Natural killer cell (primary cell): Measurements from ENCODE around the gene DGCR2. TPM values are rescaled to one million over a fixed set of nuclear protein-coding genes. Genes with fewer than 3 reads are reported as not detected.

Experiments
- ATAC-seq, 3 donors: fragments of 150-1000 bp in 2 of 3; fragments of 200-7000 bp in 1 of 3; cut with Tn5 transposase; 1 replicate in 1 of 3; 2 replicates in 2 of 3; pipeline ENCODE4 v1.10.0; 2021; ENCODE audit warnings: mild to moderate bottlenecking in 2 of 3, moderate library complexity in 2 of 3
- DNase-seq, 2 donors: peaks; one replicate each; pipeline versions ENCODE4 v3.0.0 to v3.0.0-alpha.2; 2013 to 2021; ENCODE audit warnings: mixed read lengths in 1 of 2
- H3K27ac ChIP-seq: one replicate; pipeline ENCODE4 v1.5.1; 2013; ENCODE audit warnings: mild to moderate bottlenecking, low read length
- H3K27me3 ChIP-seq: one replicate; pipeline ENCODE4 v1.6.1; 2013; ENCODE audit warnings: low read length; ENCODE audit not compliant: control insufficient read depth, insufficient read depth
- H3K36me3 ChIP-seq: one replicate; pipeline ENCODE4 v1.6.1; 2013; ENCODE audit warnings: low read length; ENCODE audit not compliant: control insufficient read depth, insufficient read depth
- H3K4me1 ChIP-seq: one replicate; pipeline ENCODE4 v1.6.1; 2013; ENCODE audit warnings: low read length; ENCODE audit not compliant: control insufficient read depth, insufficient read depth
- H3K4me3 ChIP-seq: one replicate; pipeline ENCODE4 v1.5.1; 2013; ENCODE audit warnings: low read length
- H3K9me3 ChIP-seq: one replicate; pipeline ENCODE4 v1.6.1; 2013; ENCODE audit warnings: low read length; ENCODE audit not compliant: control insufficient read depth, insufficient read depth
- H3K27ac Mint-ChIP-seq, 2 donors: one replicate each; pipeline ENCODE4 v1.8.0; 2022; ENCODE audit warnings: mild to moderate bottlenecking in 2 of 2, mixed read lengths in 2 of 2, moderate library complexity in 1 of 2
- H3K27me3 Mint-ChIP-seq, 2 donors: one replicate each; pipeline ENCODE4 v1.8.0; 2022; ENCODE audit warnings: low read depth in 2 of 2, mixed read lengths in 2 of 2
- H3K36me3 Mint-ChIP-seq: one replicate; pipeline ENCODE4 v1.8.0; 2022; ENCODE audit warnings: mixed read lengths
- H3K4me1 Mint-ChIP-seq, 2 donors: one replicate each; pipeline ENCODE4 v1.8.0; 2022; ENCODE audit warnings: mixed read lengths in 2 of 2
- H3K4me3 Mint-ChIP-seq: one replicate; pipeline ENCODE4 v1.8.0; 2022; ENCODE audit warnings: mild to moderate bottlenecking, moderate library complexity, mixed read lengths
- H3K9me3 Mint-ChIP-seq, 2 donors: one replicate each; pipeline ENCODE4 v1.8.0; 2022; ENCODE audit warnings: mixed read lengths in 2 of 2
- CTCF ChIP-seq: fragments of 200-600 bp; IDR thresholded peaks from one replicate; pipeline ENCODE4 v1.8.0; 2022; ENCODE audit warnings: antibody characterized with exemption
- WGBS: methylation state at CpG from one replicate; pipeline ENCODE4 v1.1.7; 2013; ENCODE audit warnings: missing lambda C conversion rate; ENCODE audit not compliant: insufficient coverage; 5-methylcytosine and 5-hydroxymethylcytosine counted together
- intact Hi-C: fragments of 100-400 bp; cut with micrococcal nuclease; formaldehyde crosslinking; loops from one replicate; pipeline ENCODE4 v1.14.2; 2022
- total RNA-seq, 4 donors: library from RNA; stranded (reverse); fragments of 120-200 nt in 1 of 4; gene quantifications; one replicate each; pipeline versions ENCODE4 v1.2.3 to v1.2.4, GENCODE V29; 2013 to 2022

The DGCR2 gene
- total RNA-seq, 3 donors from 2014 or later (not counting 1 experiment from before 2014, with no cell fraction given) = 27.5 to 44.1 (median 41.3) TPM

GRCh38 chr22:19042285-19043120, 79.7 kb downstream of the DGCR2 start:
- ATAC-seq (no peak), DNase-seq (no peak)
- H3K27ac Mint-ChIP-seq = peak overlapping the region in 1 of 2 donors; percentile 18
- peaks cover 92% of the 10 kb centered on the region for H3K36me3 ChIP-seq
- intact Hi-C loops = no loop called here
- H3K36me3 Mint-ChIP-seq = peaks cover 18% of the 10 kb centered on the region
- H3K4me1 Mint-ChIP-seq = no peaks in the 10 kb centered on the region
- 97% methylated on average over 22 of the region's 22 CpGs for WGBS
- H3K27ac ChIP-seq = no peak overlapping the region
- no peaks in the 10 kb centered on the region for H3K27me3 Mint-ChIP-seq
- no peaks in the 10 kb centered on the region for H3K9me3 ChIP-seq
- H3K4me3 Mint-ChIP-seq = no peak overlapping the region
- no peaks in the 10 kb centered on the region for H3K9me3 Mint-ChIP-seq
- no peaks in the 10 kb centered on the region for H3K4me1 ChIP-seq
- H3K4me3 ChIP-seq = no peak overlapping the region
- no peak for TF ChIP-seq CTCF
- H3K27me3 ChIP-seq = no peaks in the 10 kb centered on the region

GRCh38 chr22:19041704-19042074, 80.5 kb downstream of the DGCR2 start:
- intact Hi-C loops = no loop called here
- DNase-seq = no peak
- peak overlapping the region in 1 of 2 donors; percentile 18 for H3K27ac Mint-ChIP-seq

GRCh38 chr22:19040888-19041703, 81.1 kb downstream of the DGCR2 start:
- no peak overlapping the region for H3K27ac Mint-ChIP-seq
- intact Hi-C loops = no loop called here
- Histone ChIP-seq H3K27ac (no peak overlapping the region), H3K36me3 (peaks cover 81% of the 10 kb centered on the region), H3K9me3 (no peaks in the 10 kb centered on the region), H3K4me1 (no peaks in the 10 kb centered on the region), H3K27me3 (no peaks in the 10 kb centered on the region), H3K4me3 (no peak overlapping the region)
- no peaks in the 10 kb centered on the region for H3K9me3 Mint-ChIP-seq
- no peaks in the 10 kb centered on the region for H3K27me3 Mint-ChIP-seq
- H3K36me3 Mint-ChIP-seq = peaks cover 23% of the 10 kb centered on the region
- 87% methylated on average over 30 of the region's 30 CpGs for WGBS
- ATAC-seq = no peak
- no peak overlapping the region for H3K4me3 Mint-ChIP-seq
- no peak for TF ChIP-seq CTCF
- DNase-seq = no peak
- H3K4me1 Mint-ChIP-seq = peaks cover 0 to 3% of the 10 kb centered on the region in 2 donors

More at GRCh38 chr22:19041704-19042074, 80.5 kb downstream of the DGCR2 start:
- no peaks in the 10 kb centered on the region for H3K27me3 ChIP-seq
- H3K4me3 ChIP-seq = no peak overlapping the region
- Mint-ChIP-seq H3K4me1 (no peaks in the 10 kb centered on the region), H3K36me3 (peaks cover 23% of the 10 kb centered on the region), H3K9me3 (no peaks in the 10 kb centered on the region), H3K4me3 (no peak overlapping the region), H3K27me3 (no peaks in the 10 kb centered on the region)
- no peak overlapping the region for H3K27ac ChIP-seq
- no peaks in the 10 kb centered on the region for H3K9me3 ChIP-seq
- no peak for ATAC-seq
- H3K4me1 ChIP-seq = no peaks in the 10 kb centered on the region
- peaks cover 87% of the 10 kb centered on the region for H3K36me3 ChIP-seq
- no peak for TF ChIP-seq CTCF
- WGBS = 97% methylated on average over 15 of the region's 15 CpGs
